T-cell (primary cell): ENCODE measurements around the gene MPRIP. TPM values are rescaled to one million over a fixed set of nuclear protein-coding genes. Genes with fewer than 3 reads are reported as not detected.

Source experiments
- ATAC-seq, 4 experiments: fragments of 200-7000 bp in 3 of 4; fragments of 150-1000 bp in 1 of 4; cut with Tn5 transposase; replicated peaks in 1 of 4; 1 replicate in 3 of 4; 2 replicates in 1 of 4; pipeline ENCODE4 v1.10.0; 2021; ENCODE audit warnings: moderate library complexity in 3 of 4, mild to moderate bottlenecking in 2 of 4, moderate number of reproducible peaks in 1 of 4
- CTCF ChIA-PET, 2 donors: fragments of 300-600 bp; sonication (Branson Sonifier 250); formaldehyde crosslinking; loops; one replicate each; lab custom pipeline; 2022; ENCODE audit warnings: antibody characterized with exemption in 2 of 2; lab: Charles Lee
- POLR2A ChIA-PET, 2 donors: fragments of 300-600 bp; sonication (Branson Sonifier 250); formaldehyde crosslinking; loops; one replicate each; lab custom pipeline; 2022; ENCODE audit warnings: antibody characterized with exemption in 2 of 2; lab: Charles Lee
- DNase-seq, 35 experiments: peaks; one replicate each; pipeline versions ENCODE4 v3.0.0 to v3.0.0-alpha.2; 2013 to 2023
- H3K27ac ChIP-seq: one replicate; pipeline ENCODE4 v1.5.1; 2013; ENCODE audit warnings: low read length
- H3K27me3 ChIP-seq, 2 experiments: replicated peaks in 1 of 2; 1 replicate in 1 of 2; 2 replicates in 1 of 2; pipeline versions ENCODE4 v1.6.1 to v1.7.0; 2013; ENCODE audit warnings: low read length in 1 of 2, mixed read lengths in 1 of 2; ENCODE audit not compliant: control insufficient read depth in 2 of 2, insufficient read depth in 2 of 2; ENCODE audit errors: extremely low read depth in 1 of 2
- H3K36me3 ChIP-seq, 2 donors: 1 replicate in 1 of 2; 2 replicates in 1 of 2; pipeline versions ENCODE4 v1.6.1 to v1.7.0; 2013; ENCODE audit warnings: low read length in 1 of 2; ENCODE audit not compliant: control insufficient read depth in 2 of 2, insufficient read depth in 1 of 2; ENCODE audit errors: extremely low read depth in 1 of 2
- H3K4me1 ChIP-seq, 2 experiments: 1 replicate in 1 of 2; 2 replicates in 1 of 2; pipeline versions ENCODE4 v1.6.1 to v1.7.0; 2013; ENCODE audit warnings: low read length in 2 of 2, mixed read lengths in 1 of 2; ENCODE audit not compliant: insufficient read depth in 2 of 2, control insufficient read depth in 1 of 2; ENCODE audit errors: extremely low read depth in 1 of 2
- H3K4me3 ChIP-seq, 2 donors: 1 replicate in 1 of 2; 2 replicates in 1 of 2; pipeline versions ENCODE4 v1.5.1 to v1.7.0; 2013; ENCODE audit warnings: mild to moderate bottlenecking in 2 of 2, low read length in 1 of 2, moderate library complexity in 1 of 2; ENCODE audit not compliant: control insufficient read depth in 1 of 2; ENCODE audit errors: extremely low read depth in 1 of 2
- H3K9me3 ChIP-seq: 2 replicates; pipeline ENCODE4 v1.7.0; 2013
- H3K27ac Mint-ChIP-seq, 2 donors: one replicate each; pipeline ENCODE4 v1.8.0; 2020 to 2021; ENCODE audit warnings: mild to moderate bottlenecking in 2 of 2, mixed read lengths in 2 of 2
- H3K27me3 Mint-ChIP-seq, 2 donors: one replicate each; pipeline ENCODE4 v1.8.0; 2021 to 2022; ENCODE audit warnings: mixed read lengths in 2 of 2
- H3K36me3 Mint-ChIP-seq: one replicate; pipeline ENCODE4 v1.8.0; 2021; ENCODE audit warnings: mixed read lengths
- H3K4me1 Mint-ChIP-seq, 3 donors: one replicate each; pipeline ENCODE4 v1.8.0; 2020 to 2022; ENCODE audit warnings: mixed read lengths in 3 of 3, mild to moderate bottlenecking in 1 of 3
- H3K4me3 Mint-ChIP-seq, 3 donors: one replicate each; pipeline ENCODE4 v1.8.0; 2020 to 2022; ENCODE audit warnings: mild to moderate bottlenecking in 3 of 3, mixed read lengths in 3 of 3, moderate library complexity in 3 of 3
- H3K9me3 Mint-ChIP-seq, 3 donors: one replicate each; pipeline ENCODE4 v1.8.0; 2020 to 2022; ENCODE audit warnings: mixed read lengths in 3 of 3
- WGBS: methylation state at CpG from one replicate; pipeline ENCODE4 v1.1.5; 2013; ENCODE audit warnings: missing lambda C conversion rate; ENCODE audit not compliant: insufficient coverage; 5-methylcytosine and 5-hydroxymethylcytosine counted together
- total RNA-seq, 35 experiments: library from RNA in 6 of 35; stranded (reverse) in 6 of 35; fragments of 120-200 nt in 1 of 35; gene quantifications; one replicate each; pipeline versions ENCODE4 v1.2.1 to v1.2.4 and lab custom pipeline; 2013 to 2026

Gene MPRIP
- total RNA-seq, 5 donors from 2014 or later (not counting 1 experiment from before 2014, with no cell fraction given) = 189 to 266 (median 247) TPM

DNA sequence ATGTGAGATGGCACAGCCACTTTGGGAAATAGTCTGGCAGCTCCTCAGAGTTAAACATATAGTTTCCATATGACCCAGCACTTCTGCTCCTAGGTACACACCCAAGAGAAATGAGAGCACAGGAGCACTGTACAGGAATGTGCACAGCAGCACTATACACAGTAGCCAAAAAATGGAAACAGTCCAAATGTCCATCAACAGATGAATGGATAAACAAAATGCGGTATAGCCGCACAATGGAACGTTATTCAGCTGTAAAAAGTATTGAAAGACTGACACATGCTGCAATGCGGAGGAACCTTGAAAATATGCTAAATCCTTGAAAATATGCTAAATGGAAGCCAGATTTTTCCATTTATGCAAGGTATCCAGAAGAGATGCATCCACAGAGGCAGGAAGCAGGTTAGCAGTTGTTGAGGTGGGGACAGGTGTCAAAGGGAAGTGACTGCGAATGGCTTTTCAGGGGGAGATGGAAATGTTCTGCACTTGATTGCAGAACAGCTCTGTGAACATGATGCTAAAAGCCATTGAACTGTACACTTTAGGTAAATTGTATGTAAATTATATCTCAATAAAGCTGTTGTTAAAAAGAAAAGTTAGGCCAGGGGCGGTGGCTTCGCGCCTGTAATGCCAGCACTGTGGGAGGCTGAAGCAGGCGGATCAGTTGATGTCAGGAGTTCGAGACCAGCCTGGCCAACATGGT lies 80.7 kb downstream of the MPRIP start:
- WGBS = 89% methylated on average over 5 of the region's 10 CpGs
- no peaks in the 10 kb centered on the region for H3K9me3 Mint-ChIP-seq
- no peak overlapping the region for H3K4me3 ChIP-seq
- peaks cover 82 to 93% (median 88%) of the 10 kb centered on the region in 3 donors for H3K4me1 Mint-ChIP-seq
- H3K9me3 ChIP-seq = no peaks in the 10 kb centered on the region
- POLR2A ChIA-PET = no interaction called here
- H3K27ac Mint-ChIP-seq = peak overlapping the region in 1 of 2 donors; percentile 7
- ATAC-seq (no peak), DNase-seq (no peak)
- peaks cover 3% of the 10 kb centered on the region for H3K36me3 Mint-ChIP-seq
- no peak overlapping the region for H3K27ac ChIP-seq
- no peaks in the 10 kb centered on the region for H3K27me3 Mint-ChIP-seq
- H3K4me3 Mint-ChIP-seq = peak overlapping the region in 1 of 3 donors; percentile 2
- peaks cover 49 to 89% of the 10 kb centered on the region in 2 experiments for H3K4me1 ChIP-seq
- no peaks in the 10 kb centered on the region for H3K27me3 ChIP-seq
- CTCF ChIA-PET = no interaction called here
- H3K36me3 ChIP-seq = peaks cover 4 to 9% of the 10 kb centered on the region in 2 donors

DNA sequence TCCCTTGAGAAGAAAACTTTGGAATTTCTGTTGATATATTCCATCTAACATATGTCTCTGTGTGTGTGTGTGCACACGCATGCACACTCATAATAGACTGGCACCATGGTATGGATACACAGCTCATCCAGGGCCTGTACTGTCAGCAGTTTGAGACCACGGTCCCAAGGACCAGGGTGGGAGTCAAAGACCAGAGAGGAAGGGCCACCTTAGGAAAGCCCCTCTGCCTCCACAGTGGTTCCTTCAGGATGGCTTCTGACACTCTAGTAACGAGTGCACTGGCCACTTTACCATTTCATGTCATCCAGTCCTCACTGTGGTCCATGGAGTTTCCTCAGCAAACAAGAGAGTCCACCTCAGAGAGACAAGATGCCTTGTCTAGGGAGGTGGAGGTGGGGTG lies 82.1 kb downstream of the MPRIP start:
- no peak overlapping the region for H3K4me3 ChIP-seq
- peak overlapping the region; percentile 63 for H3K27ac ChIP-seq
- no peaks in the 10 kb centered on the region for H3K9me3 Mint-ChIP-seq
- H3K27me3 ChIP-seq = no peaks in the 10 kb centered on the region
- H3K36me3 Mint-ChIP-seq = peaks cover 12% of the 10 kb centered on the region
- peaks cover 37 to 89% of the 10 kb centered on the region in 2 experiments for H3K4me1 ChIP-seq
- H3K27me3 Mint-ChIP-seq = no peaks in the 10 kb centered on the region
- peak overlapping the region in 1 of 3 donors; percentile 77 for H3K4me3 Mint-ChIP-seq
- no peaks in the 10 kb centered on the region for H3K9me3 ChIP-seq
- peaks cover 13 to 21% of the 10 kb centered on the region in 2 donors for H3K36me3 ChIP-seq
- POLR2A ChIA-PET = no interaction called here
- DNase-seq (no peak), ATAC-seq (no peak)
- 100% methylated on average over 2 of the region's 3 CpGs for WGBS
- peak overlapping the region; percentile 92 to 95 for H3K27ac Mint-ChIP-seq
- CTCF ChIA-PET = no interaction called here
- peaks cover 68 to 93% (median 81%) of the 10 kb centered on the region in 3 donors for H3K4me1 Mint-ChIP-seq

- Mint-ChIP-seq H3K4me1 (peaks cover 57 to 87% (median 71%) of the 10 kb centered on the region in 3 donors), H3K27ac (peak overlapping the region; percentile 92 to 95), H3K27me3 (no peaks in the 10 kb centered on the region), H3K9me3 (no peaks in the 10 kb centered on the region), H3K4me3 (peak overlapping the region; percentile 58 to 77 (median 68)), H3K36me3 (peaks cover 13% of the 10 kb centered on the region)
- Histone ChIP-seq H3K27ac (peak overlapping the region; percentile 63), H3K4me3 (peak overlapping the region; percentile 21 to 58), H3K36me3 (peaks cover 16 to 29% of the 10 kb centered on the region in 2 donors), H3K9me3 (no peaks in the 10 kb centered on the region), H3K4me1 (peaks cover 28 to 85% of the 10 kb centered on the region in 2 experiments), H3K27me3 (no peaks in the 10 kb centered on the region)
- POLR2A ChIA-PET = interaction anchor here (0.6 kb wide), 2 partner anchors 81 to 1072 kb away, joined by 3 to 7 read pairs; no protein-coding TSS in a partner anchor
- CTCF ChIA-PET = interaction anchor here in 1 of 2 donors (0.9 to 1.2 kb wide), 3 partner anchors 15 to 19 kb away, joined by 3 to 5 read pairs (median 4); no protein-coding TSS in a partner anchor
- DNase-seq (peak in 24 of 35 experiments; percentile 13 to 66 (median 32)), ATAC-seq (peak; percentile 76 to 87 (median 84))
- 33% methylated on average over 4 of the region's 6 CpGs for WGBS
These were observed 83.2 kb downstream of the MPRIP start for GRCh38 chr17:17125136-17126084.

- whole genome bisulfite sequencing = 55% methylated on average over 15 of the region's 21 CpGs
- H3K27me3 ChIP-seq = no peaks in the 10 kb centered on the region
- ChIA-PET CTCF (interaction anchor here in 1 of 2 donors (1.1 to 1.2 kb wide), 2 partner anchors 15 to 20 kb away, joined by 4 to 5 read pairs; no protein-coding TSS in a partner anchor), POLR2A (no interaction called here)
- H3K4me3 Mint-ChIP-seq = peak overlapping the region; percentile 41 to 77 (median 51)
- H3K9me3 ChIP-seq = no peaks in the 10 kb centered on the region
- DNase-seq (peak in 4 of 35 experiments; percentile 14 to 44 (median 24)), ATAC-seq (peak; percentile 48 to 54 (median 50))
- no peaks in the 10 kb centered on the region for H3K27me3 Mint-ChIP-seq
- peaks cover 52 to 77% (median 61%) of the 10 kb centered on the region in 3 donors for H3K4me1 Mint-ChIP-seq
- H3K36me3 Mint-ChIP-seq = peaks cover 13% of the 10 kb centered on the region
- H3K9me3 Mint-ChIP-seq = no peaks in the 10 kb centered on the region
- H3K4me1 ChIP-seq = peaks cover 20 to 75% of the 10 kb centered on the region in 2 experiments
- H3K27ac ChIP-seq = peak overlapping the region; percentile 63
- peak overlapping the region; percentile 21 to 58 for H3K4me3 ChIP-seq
- peaks cover 16 to 39% of the 10 kb centered on the region in 2 donors for H3K36me3 ChIP-seq
- peak overlapping the region; percentile 92 to 95 for H3K27ac Mint-ChIP-seq
These were observed 84.2 kb downstream of the MPRIP start for GRCh38 chr17:17126131-17127110.

GRCh38 chr17:17127156-17127555 lies 84.9 kb downstream of the MPRIP start:
- Mint-ChIP-seq H3K4me1 (peaks cover 45 to 69% (median 55%) of the 10 kb centered on the region in 3 donors), H3K27me3 (no peaks in the 10 kb centered on the region), H3K4me3 (peak overlapping the region; percentile 31 to 77 (median 31)), H3K9me3 (no peaks in the 10 kb centered on the region), H3K36me3 (peaks cover 13% of the 10 kb centered on the region), H3K27ac (peak overlapping the region; percentile 92 to 95)
- Histone ChIP-seq H3K9me3 (no peaks in the 10 kb centered on the region), H3K4me3 (peak overlapping the region in 1 of 2 donors; percentile 21), H3K27ac (peak overlapping the region; percentile 63), H3K27me3 (no peaks in the 10 kb centered on the region), H3K36me3 (peaks cover 16 to 47% of the 10 kb centered on the region in 2 donors), H3K4me1 (peaks cover 20 to 71% of the 10 kb centered on the region in 2 experiments)
- CTCF ChIA-PET = no interaction called here
- no peak for ATAC-seq
- POLR2A ChIA-PET = no interaction called here
- WGBS = 80% methylated on average over 4 of the region's 6 CpGs
- no peak for DNase-seq
